ENCODE data around the gene SNX17. TPM values are rescaled to one million over a fixed set of nuclear protein-coding genes. Genes with fewer than 3 reads are reported as not detected.

The SNX17 gene
- total and polyA plus RNA-seq, 9 donors, result 72.3 to 111 (median 99.4) TPM

GRCh38 chr2:27372937-27373336 is 2.5 kb downstream of the SNX17 start:
- intact Hi-C loops (cut with DNase I), result loop anchor here in 1 of 4 donors (10.0 kb wide), 1 partner anchor 52 kb away; the partner anchor contains the start of gene NRBP1
- Histone ChIP-seq H3K27ac (no peak overlapping the region), H3K36me3 (no peaks in the 10 kb centered on the region), H3K27me3 (no peaks in the 10 kb centered on the region), H3K4me3 (no peak overlapping the region), H3K4me1 (ENCODE audit: insufficient read depth) (peaks cover 12% of the 10 kb centered on the region), H3K9me3 (no peaks in the 10 kb centered on the region)
- DNase-seq, result no peak
- WGBS, 3 donors, result 90 to 91% (median 90%) methylated on average over 6 of the region's 6 CpGs
- TF ChIP-seq POLR2A (IDR thresholded peaks at IDR 0.05) (no peak), EP300 (IDR thresholded peaks at IDR 0.05) (no peak), CTCF (IDR thresholded peaks at IDR 0.05) (no peak)

GRCh38 chr2:27373567-27373966 is 3.2 kb downstream of the SNX17 start:
- H3K4me3 ChIP-seq, result no peak overlapping the region
- H3K27ac ChIP-seq, result no peak overlapping the region
- 82 to 87% (median 83%) methylated on average over 5 of the region's 5 CpGs for WGBS, 3 donors
- H3K27me3 ChIP-seq, result no peaks in the 10 kb centered on the region
- peaks cover 10% of the 10 kb centered on the region for H3K4me1 ChIP-seq (ENCODE audit: insufficient read depth)
- H3K36me3 ChIP-seq, result no peaks in the 10 kb centered on the region
- intact Hi-C loops (cut with DNase I), result loop anchor here in 1 of 4 donors (10.0 kb wide), 1 partner anchor 51 kb away; the partner anchor contains the start of gene NRBP1
- no peak for DNase-seq
- no peaks in the 10 kb centered on the region for H3K9me3 ChIP-seq
- TF ChIP-seq CTCF (IDR thresholded peaks at IDR 0.05) (no peak), POLR2A (IDR thresholded peaks at IDR 0.05) (no peak), EP300 (IDR thresholded peaks at IDR 0.05) (no peak)

- no peak overlapping the region for H3K4me3 ChIP-seq
- no peaks in the 10 kb centered on the region for H3K36me3 ChIP-seq
- no peak for TF ChIP-seq EP300 (IDR thresholded peaks at IDR 0.05)
- no peak for TF ChIP-seq CTCF (IDR thresholded peaks at IDR 0.05)
- TF ChIP-seq POLR2A (IDR thresholded peaks at IDR 0.05), result no peak
- H3K27me3 ChIP-seq, result no peaks in the 10 kb centered on the region
- no peak overlapping the region for H3K27ac ChIP-seq
- peaks cover 6% of the 10 kb centered on the region for H3K4me1 ChIP-seq (ENCODE audit: insufficient read depth)
- H3K9me3 ChIP-seq, result no peaks in the 10 kb centered on the region
- no peak for DNase-seq
- 82 to 88% (median 82%) methylated on average over 19 to 20 of the region's 20 CpGs for WGBS, 3 donors
- intact Hi-C loops (cut with DNase I), result loop anchor here in 1 of 4 donors (10.0 kb wide), 1 partner anchor 49 kb away; the partner anchor contains the start of gene NRBP1
These were observed 5.2 kb downstream of the SNX17 start for GRCh38 chr2:27375513-27376099.

- TF ChIP-seq EP300 (IDR thresholded peaks at IDR 0.05) (no peak), CTCF (IDR thresholded peaks at IDR 0.05) (no peak), POLR2A (IDR thresholded peaks at IDR 0.05) (no peak)
- Histone ChIP-seq H3K27ac (no peak overlapping the region), H3K4me3 (no peak overlapping the region), H3K9me3 (no peaks in the 10 kb centered on the region), H3K4me1 (ENCODE audit: insufficient read depth) (peaks cover 6% of the 10 kb centered on the region), H3K27me3 (no peaks in the 10 kb centered on the region), H3K36me3 (no peaks in the 10 kb centered on the region)
- WGBS, 3 donors, result 76 to 80% (median 77%) methylated on average over 16 of the region's 16 CpGs
- no peak for DNase-seq
- intact Hi-C loops (cut with DNase I), result loop anchor here in 1 of 4 donors (10.0 kb wide), 1 partner anchor 48 kb away; the partner anchor contains the start of gene NRBP1
These were observed 5.9 kb downstream of the SNX17 start for GRCh38 chr2:27376151-27376865.
